A673 (cell line): ENCODE results near the gene RHPN2.

ENCODE experiments used
- CTCF ChIP-seq: fragments of 300-800, 200-600 bp; sonication (generic); conservative IDR thresholded peaks from 2 replicates; pipeline ENCODE4 v1.5.1; 2017; ENCODE audit warnings: low read depth, mild to moderate bottlenecking, antibody characterized with exemption, low read length, moderate library complexity, mixed read lengths
- EZH2 ChIP-seq: fragments of 200-600 bp; sonication (generic); IDR thresholded peaks from 2 replicates; pipeline ENCODE4 v1.6.1; 2017; ENCODE audit warnings: borderline replicate concordance, low read depth, mild to moderate bottlenecking, mixed read lengths, antibody characterized with exemption, low read length; ENCODE audit not compliant: poor library complexity, severe bottlenecking

GRCh38 chr19:32933571-32933970, 131.1 kb downstream of the RHPN2 start:
- no peak for TF ChIP-seq CTCF
- no peak for TF ChIP-seq EZH2
